Activated CD4-positive, alpha-beta T cell treated with anti-CD3 and anti-CD28 coated beads, Interleukin-2, amount 50 U/mL, for 16 hours (primary cell): ENCODE data around the gene ADK.

ENCODE experiments used
- DNase-seq: peaks from one replicate; pipeline ENCODE4 v3.0.0-alpha.2; 2020

ADK gene

DNA sequence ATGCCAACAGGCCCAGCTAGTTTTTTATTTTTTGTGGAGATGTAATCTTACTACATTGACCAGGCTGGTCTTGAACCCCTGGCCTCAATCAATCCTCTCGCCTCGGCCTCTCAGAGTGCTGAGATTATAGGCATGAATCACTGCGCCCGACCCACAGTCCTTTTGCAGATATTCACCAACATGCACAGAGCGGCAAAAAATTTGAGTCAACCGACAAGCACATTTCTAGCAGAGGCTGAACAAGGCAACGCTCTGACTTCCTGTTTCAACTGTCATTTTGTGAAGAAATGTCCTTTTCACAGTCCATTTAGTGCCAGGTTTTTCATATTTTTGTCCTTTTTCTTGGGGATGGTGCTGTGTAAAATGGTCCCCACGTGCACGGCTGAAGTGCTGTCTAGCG, 604.3 kb downstream of the ADK start:
- DNase-seq: no peak
